Right lobe of liver (tissue), 4 donors: Measurements from ENCODE around the gene BMAL1.

Experiments used
- CTCF ChIP-seq, 4 donors: fragments of 200-600 bp in 3 of 4; fragments of 450-650 bp in 1 of 4; IDR thresholded peaks; one replicate each; pipeline versions ENCODE4 v1.5.1 to v1.8.0; 2016 to 2022; ENCODE audit warnings: antibody characterized with exemption in 4 of 4, mild to moderate bottlenecking in 2 of 4
- POLR2A ChIP-seq: fragments of 450-650 bp; IDR thresholded peaks from one replicate; pipeline ENCODE4 v1.6.1; 2017; ENCODE audit warnings: antibody characterized with exemption, mild to moderate bottlenecking
- donor health status: DM: no; HTN: no; CAD: no.
- donor health status: DM: no; HTN: no; CAD: no.
- donor health status: DM: no; HTN: yes; CAD: no.

- TF ChIP-seq CTCF (IDR thresholded peaks at IDR 0.05) (no peak), POLR2A (no peak)
These were observed 60.4 kb downstream of the BMAL1 start for GRCh38 chr11:13338019-13338426.
